ENCODE results near the gene IL1B.
"Not testable (repeated sequence)": the region's sequence is repeated elsewhere in the genome, so short reads cannot be mapped to it uniquely, and the experiment has no call there.

IL1B gene

DNA sequence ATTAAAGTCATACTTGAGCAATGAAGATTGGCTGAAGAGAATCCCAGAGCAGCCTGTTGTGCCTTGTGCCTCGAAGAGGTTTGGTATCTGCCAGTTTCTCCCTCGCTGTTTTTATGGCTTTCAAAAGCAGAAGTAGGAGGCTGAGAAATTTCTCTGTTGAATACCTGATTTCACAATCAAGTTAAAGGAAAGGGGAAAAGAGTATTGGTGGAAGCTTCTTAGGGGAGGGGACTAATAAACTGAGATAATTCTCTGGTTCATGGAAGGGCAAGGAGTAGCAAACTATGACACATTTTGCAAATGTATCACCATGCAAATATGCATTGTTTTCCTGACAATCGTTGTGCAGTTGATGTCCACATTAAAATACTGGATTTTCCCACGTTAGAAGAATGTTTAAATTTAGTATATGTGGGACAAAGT, at the start of gene IL1B:
Gene IL1B, minus strand, starts transcription at position 85 of the 423 bp plus-strand sequence. CDS start 550 bp downstream, outside the sequence.
- peak; percentile 95 for DNase-seq

DNA sequence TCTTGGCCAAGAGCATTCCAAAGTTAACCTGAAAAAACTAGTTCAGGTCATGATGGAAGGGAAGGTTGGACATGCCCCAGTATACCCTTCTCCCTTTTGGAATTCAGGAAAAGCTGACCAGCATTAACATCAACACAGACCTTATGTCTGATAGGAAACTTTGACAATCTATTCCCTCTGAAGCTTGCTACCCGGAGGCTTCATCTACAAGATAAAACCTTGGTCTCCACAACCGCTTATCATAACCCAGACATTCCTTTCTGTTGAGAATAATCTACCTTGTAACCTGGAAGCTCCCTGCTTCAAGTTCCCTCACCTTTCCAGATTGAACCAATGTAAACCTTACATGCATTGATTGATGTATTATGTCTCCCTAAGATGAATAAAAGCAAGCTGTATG, 49.7 kb upstream of the IL1B start:
- DNase-seq = no peak

- no peak for DNase-seq
Observed at GRCh38 chr2:112885506-112885902, 48.9 kb upstream of the IL1B start.

GRCh38 chr2:112884869-112885505, 48.4 kb upstream of the IL1B start:
- DNase-seq = no peak

- no peak for DNase-seq
Observed at GRCh38 chr2:112883669-112884068, 47.1 kb upstream of the IL1B start.

DNA sequence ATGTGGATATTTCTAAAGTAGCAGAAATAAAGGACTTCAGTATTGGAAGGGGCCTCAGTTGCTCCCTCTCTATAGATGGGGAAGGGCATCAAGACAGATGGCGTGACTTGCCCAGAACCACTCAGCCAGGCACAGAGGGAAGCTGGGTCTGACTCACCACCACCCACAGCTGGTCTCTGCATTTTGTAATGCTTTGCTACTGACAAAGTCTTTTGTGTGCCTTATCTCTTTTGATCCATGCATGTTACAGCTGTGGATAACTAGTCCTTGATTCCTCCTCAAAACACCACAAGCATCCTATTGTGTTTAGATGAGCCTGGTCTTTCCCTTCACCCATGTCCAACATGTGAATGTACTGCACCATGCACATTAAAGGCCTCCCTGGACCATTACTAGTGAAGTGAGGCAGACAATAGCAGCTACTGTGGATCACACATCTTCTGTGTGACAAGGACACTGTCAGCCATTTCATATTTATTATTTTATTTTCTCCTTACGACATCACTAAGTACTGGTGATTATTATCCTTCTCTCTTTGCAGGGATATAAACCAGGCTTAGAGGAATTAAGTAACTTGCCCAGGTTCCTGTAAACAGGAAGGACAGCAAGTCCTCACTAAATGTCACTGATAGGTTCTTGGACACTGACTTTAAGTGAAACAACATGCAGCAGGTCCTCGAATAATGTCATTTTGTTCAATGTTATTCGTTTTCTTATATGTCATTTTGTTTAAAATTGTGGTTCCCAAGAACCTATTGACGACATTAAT, 44.8 kb upstream of the IL1B start:
- peak; percentile 65 for DNase-seq

- no peak for DNase-seq
Observed at GRCh38 chr2:112880696-112881095, 44.1 kb upstream of the IL1B start.

GRCh38 chr2:112880091-112880531, 43.5 kb upstream of the IL1B start:
- no peak for DNase-seq

DNA sequence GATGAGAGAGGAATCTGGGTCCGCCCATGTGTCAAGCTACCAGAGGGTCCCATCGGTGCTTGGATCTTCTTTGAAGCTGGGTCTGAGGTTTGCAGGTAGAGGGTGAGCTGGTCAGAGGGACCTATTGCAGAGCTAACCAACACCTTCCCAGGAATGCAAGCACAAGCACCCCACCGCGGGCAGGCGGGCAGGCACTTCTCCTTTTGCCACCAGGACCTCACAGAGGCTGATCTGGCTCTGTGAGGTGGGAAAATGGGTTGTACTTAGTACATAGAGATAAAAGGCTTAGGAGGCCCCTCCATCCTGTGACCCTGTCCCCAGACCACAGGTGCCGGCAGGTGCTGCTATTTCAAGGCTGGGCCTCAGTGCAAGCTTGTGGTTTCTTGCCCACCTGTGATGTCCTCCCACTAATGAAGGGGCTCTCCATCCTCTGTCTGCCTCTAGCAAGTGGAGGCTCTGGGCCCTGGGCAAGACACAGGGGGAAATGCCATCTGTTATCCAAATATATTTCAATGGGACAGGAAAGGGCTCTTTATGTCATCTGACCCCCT, 43.0 kb upstream of the IL1B start:
- no peak for DNase-seq

- no peak for DNase-seq
Observed at GRCh38 chr2:112877423-112877822, 40.8 kb upstream of the IL1B start.

DNA sequence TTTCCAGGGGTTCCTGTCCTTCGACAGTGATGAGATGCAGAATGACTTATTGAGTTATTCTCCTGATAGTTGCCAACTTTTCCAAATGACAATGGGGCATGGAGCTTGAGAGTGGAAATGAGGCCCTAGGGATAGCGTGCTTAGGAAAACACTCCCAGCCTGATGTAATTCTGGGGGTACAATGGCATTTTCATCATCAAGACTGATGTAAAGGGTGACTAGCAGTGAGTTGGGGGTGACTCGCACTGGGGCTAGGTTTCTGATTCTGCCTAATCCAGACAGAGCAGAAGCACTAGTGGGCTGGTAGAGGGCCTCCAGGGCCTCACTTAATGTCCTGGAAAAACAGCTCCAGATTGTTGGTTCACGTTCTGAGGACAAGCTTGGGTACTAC, 40.4 kb upstream of the IL1B start:
- DNase-seq = no peak

DNA sequence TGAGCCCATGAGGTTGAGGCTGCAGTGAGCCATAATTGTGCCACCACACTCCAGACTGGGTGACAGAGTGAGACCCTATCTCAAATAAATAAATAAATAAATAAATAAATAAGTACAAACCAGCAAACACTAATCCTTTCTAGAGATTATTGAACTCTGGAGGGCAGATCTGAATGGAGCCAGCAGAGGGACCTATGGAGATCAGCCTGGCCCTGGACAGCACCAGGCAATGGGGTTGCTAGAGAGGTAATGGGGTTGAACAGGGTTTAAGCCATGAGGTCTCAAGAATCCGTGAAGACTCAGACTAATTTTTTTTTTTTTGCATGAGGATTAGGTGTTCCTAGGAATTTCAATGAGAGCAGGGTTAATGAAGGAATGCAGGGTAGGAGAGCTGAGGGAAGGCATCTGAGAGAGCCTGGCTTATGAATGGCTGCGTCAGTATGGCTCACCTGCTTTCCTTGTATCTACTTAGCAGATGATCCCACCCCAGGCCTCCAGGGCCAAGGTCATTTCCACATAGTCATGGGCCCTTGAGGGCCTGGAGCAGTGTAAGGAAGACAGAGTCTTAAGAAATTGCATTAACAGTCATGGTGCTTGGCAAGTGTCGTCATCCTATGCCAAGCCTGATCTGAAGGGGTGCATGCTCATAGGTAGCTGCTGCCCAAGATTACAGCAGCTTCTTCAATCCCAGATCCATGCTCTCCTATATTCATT, 39.8 kb upstream of the IL1B start:
- no peak for DNase-seq

DNA sequence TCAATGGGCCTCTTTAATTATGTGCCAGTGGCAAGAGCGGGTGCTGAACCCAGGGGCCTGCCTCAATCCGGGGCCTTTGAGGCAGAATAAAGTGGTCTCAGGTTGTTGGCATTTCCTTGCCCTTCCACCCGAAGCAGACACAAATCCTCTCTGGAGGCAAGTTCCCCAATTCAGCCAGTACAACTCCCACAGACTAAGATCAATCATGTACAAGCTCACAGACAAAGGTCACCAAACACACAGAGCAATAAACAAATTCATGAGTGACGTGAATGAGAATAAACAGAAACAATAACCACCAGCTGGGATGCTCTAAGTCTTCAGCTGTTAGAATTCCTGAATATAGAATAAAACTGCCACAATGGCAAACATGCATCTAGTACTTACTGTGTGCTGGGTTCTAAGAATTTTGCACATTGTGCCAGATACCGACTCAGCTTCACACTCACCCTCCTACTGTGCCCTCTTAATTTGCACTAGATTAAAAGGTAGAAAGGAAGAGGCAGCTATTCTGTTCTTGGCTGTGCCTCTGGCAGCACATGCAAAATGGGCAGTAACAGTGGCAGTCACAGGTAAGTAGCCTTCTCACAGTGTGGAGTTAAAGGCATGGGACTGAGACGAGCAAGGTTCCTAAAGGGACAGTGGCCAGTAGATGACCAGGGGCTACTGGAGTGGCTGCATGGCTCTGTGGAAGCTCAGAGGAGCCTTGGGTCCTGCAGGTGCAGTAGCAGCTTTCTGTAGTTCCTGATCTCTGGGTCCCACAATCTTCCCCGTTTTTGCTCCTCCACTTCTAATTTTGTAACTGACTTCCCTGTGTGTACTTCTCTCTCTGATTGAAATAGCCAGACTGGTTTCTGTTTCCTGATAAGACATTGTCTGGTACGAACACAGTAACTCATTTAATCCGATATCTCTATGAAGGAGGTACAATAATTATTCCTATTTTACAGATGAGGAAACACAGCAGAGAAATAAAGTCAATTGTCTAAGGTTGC, 34.6 kb upstream of the IL1B start:
- DNase-seq = no peak

DNA sequence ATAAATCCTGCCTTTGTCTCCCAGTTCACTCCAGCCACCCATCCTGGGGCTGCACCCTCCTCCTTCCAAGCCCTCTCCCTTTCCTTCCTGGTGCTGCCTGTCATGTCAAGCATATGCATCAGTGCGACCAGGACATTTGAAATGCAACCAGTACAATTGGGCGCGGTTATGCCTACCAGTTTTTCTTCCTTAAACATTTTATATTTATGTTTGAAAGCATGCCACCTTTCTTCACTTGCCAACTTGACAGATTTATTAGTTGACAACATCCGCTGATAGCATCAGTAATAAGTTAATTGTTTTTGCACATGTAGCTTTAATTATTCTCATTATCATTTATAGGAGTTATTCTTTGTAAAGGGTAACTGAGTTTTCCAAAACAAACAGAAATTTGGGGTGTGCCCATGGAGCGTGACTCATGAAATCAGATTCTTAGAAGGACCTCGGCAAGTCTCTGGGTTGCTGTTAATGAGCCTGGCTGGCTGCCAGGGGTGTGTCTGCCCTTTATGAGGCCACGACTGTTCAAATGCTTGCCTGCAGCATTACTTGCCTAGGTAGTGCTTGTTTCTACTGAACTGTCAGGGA, 32.8 kb upstream of the IL1B start:
- no peak for DNase-seq

DNA sequence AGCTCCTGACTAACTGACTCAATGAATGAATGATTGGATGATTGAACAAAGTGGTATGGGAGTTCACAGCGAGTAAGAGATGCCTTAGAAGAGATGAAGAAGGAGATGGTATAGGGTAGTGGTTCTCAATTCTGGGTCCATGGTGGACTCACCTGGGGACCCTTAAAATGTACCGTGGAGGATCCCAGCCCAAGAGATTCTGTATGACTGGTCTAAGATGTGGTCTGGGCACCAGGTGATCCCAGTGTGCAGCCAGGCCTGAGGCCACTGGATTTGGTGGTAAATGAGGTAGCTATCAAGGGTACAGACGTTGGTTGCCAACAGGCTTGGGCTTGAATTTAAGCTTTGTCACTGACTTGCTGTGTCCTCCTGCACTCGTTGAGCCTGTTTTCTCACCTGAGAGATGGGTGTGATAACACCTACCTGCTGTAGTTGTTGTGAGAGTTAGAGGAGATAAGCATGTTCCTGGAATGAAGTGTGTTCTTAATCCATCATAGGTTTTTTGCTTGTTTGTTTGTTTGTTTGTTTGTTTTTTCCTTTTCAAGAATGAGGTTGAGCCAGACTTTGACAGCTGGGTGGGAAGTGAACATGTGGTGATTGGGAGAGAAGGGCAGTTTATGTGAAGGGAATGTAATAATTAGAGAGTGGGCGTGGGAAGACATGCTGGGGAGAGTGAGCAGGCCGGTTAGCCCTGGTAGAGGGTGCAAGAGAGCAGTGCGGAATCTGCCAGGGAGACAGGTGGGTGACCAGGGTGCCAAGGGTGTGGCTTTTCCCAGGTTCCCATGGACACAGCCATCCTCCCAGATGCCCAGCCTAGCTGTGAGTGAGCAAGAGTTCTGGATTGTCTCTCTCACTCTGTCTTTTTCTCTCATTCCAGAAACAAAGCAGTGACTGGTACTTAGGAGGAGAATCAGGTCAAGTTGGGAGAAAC, 31.4 kb upstream of the IL1B start:
- DNase-seq = no peak

- DNase-seq = no peak
Observed at GRCh38 chr2:112866128-112866835, 29.7 kb upstream of the IL1B start.

DNA sequence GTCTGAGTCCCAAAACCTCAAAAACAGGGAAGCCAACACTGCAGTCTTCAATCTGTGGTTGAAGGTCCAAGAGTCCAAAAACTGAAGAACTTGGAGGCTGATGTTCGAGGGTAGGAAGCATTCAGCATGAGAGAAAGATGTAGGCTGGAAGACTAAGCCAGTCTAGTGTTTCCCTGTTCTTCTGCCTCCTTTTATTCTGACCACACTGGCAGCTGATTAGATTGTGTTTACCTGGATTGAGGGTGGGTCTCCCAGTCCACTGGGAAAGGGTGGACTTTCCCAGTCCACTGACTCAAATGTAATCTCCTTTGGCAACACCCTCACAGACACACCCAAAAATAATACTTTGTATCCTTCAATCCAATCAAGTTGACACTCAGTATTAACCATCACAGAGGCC, 27.5 kb upstream of the IL1B start:
- no peak for DNase-seq

DNA sequence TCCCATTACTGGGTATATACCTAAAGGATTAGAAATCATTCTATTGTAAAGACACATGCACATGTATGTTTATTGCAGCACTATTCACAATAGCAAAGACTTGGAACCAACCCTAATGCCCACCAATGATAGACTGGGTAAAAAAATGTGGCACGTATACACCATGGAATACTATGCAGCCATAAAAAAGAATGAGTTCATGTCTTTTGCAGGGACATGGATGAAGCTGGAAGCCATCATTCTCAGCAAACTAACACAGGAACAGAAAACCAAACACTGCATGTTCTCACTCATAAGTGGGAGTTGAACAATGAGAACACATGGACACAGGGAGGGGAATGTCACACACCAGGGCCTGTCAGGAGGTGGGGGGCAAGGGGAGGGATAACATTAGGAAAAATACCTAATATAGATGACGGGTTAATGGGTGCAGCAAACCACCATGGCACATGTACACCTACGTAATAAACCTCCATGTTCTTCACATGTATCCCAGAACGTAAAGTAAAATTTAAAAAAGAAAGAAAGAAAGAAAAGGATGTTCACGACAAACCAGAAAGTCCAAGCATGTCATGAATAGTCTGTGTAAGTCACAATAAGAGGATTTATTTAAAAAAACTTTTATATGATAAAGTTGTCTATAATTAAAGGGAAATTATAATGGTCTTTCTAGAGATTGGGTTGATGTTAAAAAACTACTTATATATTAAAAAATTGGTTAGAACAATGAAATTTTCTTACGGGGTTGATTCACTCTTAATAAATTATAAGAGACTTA, 23.0 kb upstream of the IL1B start:
- not testable (repeated sequence) for DNase-seq

- DNase-seq = no peak
Observed at GRCh38 chr2:112850588-112850987, 14.0 kb upstream of the IL1B start.

Data from SIG-M5 (cell line).